GM12878 (cell line): ENCODE data around the gene AMDHD2. TPM values are rescaled to one million over a fixed set of nuclear protein-coding genes. Genes with fewer than 3 reads are reported as not detected.

Source experiments
- ATAC-seq: fragments of 200-7000 bp; cut with Tn5 transposase; 3 replicates; pipeline ENCODE4 v1.9.1; 2020; ENCODE audit warnings: mild to moderate bottlenecking, moderate library complexity
- BruUV-seq: library from RNA; stranded (reverse); fragments of 400-500 nt; replicated peaks from 2 replicates; lab custom pipeline; 2021; lab: Mats Ljungman, UMichigan
- CTCF ChIA-PET: fragments of 300-600 bp; sonication (Branson Sonifier 250); formaldehyde crosslinking; extraction: SDS; loops from one replicate; lab custom pipeline; 2021; ENCODE audit warnings: inconsistent platforms; lab: Yijun Ruan, JAX
- POLR2A ChIA-PET: fragments of 350-600 bp; formaldehyde crosslinking; extraction: SDS; loops from one replicate; lab custom pipeline; 2021; ENCODE audit warnings: inconsistent platforms; lab: Charles Lee
- RAD21 ChIA-PET: fragments of 300-600 bp; sonication (Branson Sonifier 250); formaldehyde crosslinking; loops from one replicate; lab custom pipeline; 2023; ENCODE audit warnings: antibody characterized with exemption; ENCODE audit not compliant: unreplicated experiment; lab: Charles Lee
- SMC1A ChIA-PET: fragments of 300-600 bp; sonication (Branson Sonifier 250); formaldehyde crosslinking; loops from one replicate; lab custom pipeline; 2023; ENCODE audit not compliant: unreplicated experiment, uncharacterized antibody; lab: Charles Lee
- DNase-seq: peaks from one replicate; pipeline ENCODE4 v3.0.0-alpha.2; 2011; ENCODE audit warnings: low read depth, low spot score
- FAIRE-seq: peaks from 3 replicates; lab custom pipeline; 2011; peaks lifted over from hg19 to GRCh38; lab: Jason Lieb, UNC
- H2AFZ ChIP-seq: 2 replicates; pipeline ENCODE4 v1.6.0; 2011; ENCODE audit warnings: low read depth, low read length, control low read depth; ENCODE audit not compliant: control insufficient read depth
- H3K27ac ChIP-seq: 2 replicates; pipeline ENCODE4 v1.5.1; 2011; ENCODE audit warnings: control low read depth; ENCODE audit not compliant: control insufficient read depth, insufficient read depth
- H3K27me3 ChIP-seq, 2 experiments: replicated peaks in 1 of 2; 2 replicates each; pipeline versions ENCODE4 v1.6.0 to v1.6.1; 2011; ENCODE audit warnings: low read length in 1 of 2; ENCODE audit not compliant: control insufficient read depth in 2 of 2, insufficient read depth in 2 of 2
- H3K36me3 ChIP-seq, 2 experiments: 2 replicates each; pipeline ENCODE4 v1.5.1; 2011; ENCODE audit warnings: low read length in 1 of 2; ENCODE audit not compliant: control insufficient read depth in 2 of 2, insufficient read depth in 2 of 2
- H3K4me1 ChIP-seq: 2 replicates; pipeline ENCODE4 v1.6.1; 2011; ENCODE audit warnings: mild to moderate bottlenecking, low read length, moderate library complexity, mixed read lengths; ENCODE audit not compliant: control insufficient read depth, insufficient read depth
- H3K4me2 ChIP-seq: 2 replicates; pipeline ENCODE4 v1.6.0; 2011; ENCODE audit warnings: control low read depth; ENCODE audit not compliant: control insufficient read depth, insufficient read depth
- H3K4me3 ChIP-seq: fragments of 200-600 bp; sonication (generic); 2 replicates; pipeline ENCODE4 v1.5.1; 2016
- H3K79me2 ChIP-seq: 2 replicates; pipeline ENCODE4 v1.6.0; 2011; ENCODE audit warnings: low read length; ENCODE audit not compliant: control insufficient read depth, insufficient read depth
- H3K9ac ChIP-seq: 2 replicates; pipeline ENCODE4 v1.8.0; 2011; ENCODE audit warnings: low read length, control low read depth, mixed read lengths; ENCODE audit not compliant: control insufficient read depth, insufficient read depth
- H3K9me3 ChIP-seq: replicated peaks from 3 replicates; pipeline ENCODE4 v1.5.1; 2011; ENCODE audit warnings: mild to moderate bottlenecking, low read length; ENCODE audit not compliant: control insufficient read depth, insufficient read depth
- H4K20me1 ChIP-seq: 2 replicates; pipeline ENCODE4 v1.6.0; 2011; ENCODE audit not compliant: control insufficient read depth, insufficient read depth
- CTCF ChIP-seq, 3 experiments: IDR thresholded peaks in 2 of 3; conservative IDR thresholded peaks in 1 of 3; 2 replicates each; pipeline ENCODE4 v1.5.1; 2011; ENCODE audit warnings: low read depth in 3 of 3, low read length in 3 of 3, mild to moderate bottlenecking in 3 of 3, control low read depth in 2 of 3, moderate library complexity in 2 of 3, inconsistent platforms in 1 of 3, mixed read lengths in 1 of 3; ENCODE audit not compliant: control insufficient read depth in 2 of 3, insufficient read depth in 1 of 3; ENCODE audit errors: extremely low read depth in 1 of 3
- EGR1 ChIP-seq, 2 experiments: IDR thresholded peaks; 1 replicate in 1 of 2; 2 replicates in 1 of 2; pipeline ENCODE4 v1.6.1; 2011 to 2012; ENCODE audit warnings: low read depth in 2 of 2, low read length in 2 of 2, borderline replicate concordance in 1 of 2, mild to moderate bottlenecking in 1 of 2, moderate library complexity in 1 of 2
- SMARCA5 ChIP-seq: fragments of 450-650 bp; IDR thresholded peaks from 2 replicates; pipeline ENCODE4 v1.6.1; 2017; ENCODE audit warnings: mild to moderate bottlenecking
- ZNF384 ChIP-seq: IDR thresholded peaks from 2 replicates; pipeline ENCODE4 v1.6.1; 2012; ENCODE audit warnings: low read depth, mild to moderate bottlenecking, low read length, improper control_type of control experiment, borderline replicate concordance
- WGBS: methylation state at CpG from one replicate; pipeline ENCODE4 v1.1.6; 2016; ENCODE audit warnings: low lambda C conversion rate; ENCODE audit not compliant: insufficient replicate concordance, insufficient coverage; ENCODE audit errors: missing lambda C conversion rate; 5-methylcytosine and 5-hydroxymethylcytosine counted together
- in situ Hi-C: fragments of 300-500 bp; cut with MboI; formaldehyde crosslinking; loops from 9 replicates; pipeline ENCODE4 v1.14.3; 2018; ENCODE audit warnings: mixed read lengths
- intact Hi-C: fragments of 100-400 bp; cut with micrococcal nuclease; formaldehyde crosslinking; loops from one replicate; pipeline ENCODE4 v1.14.2; 2022; ENCODE audit not compliant: unreplicated experiment
- polyA plus RNA-seq, 11 experiments: library from polyadenylated mRNA; depleted of rRNA in 4 of 11; unstranded in 6 of 11; stranded (reverse) in 5 of 11; fragments of >200 nt; fragmentation: Nextera tagmentation in 4 of 11; fragmentation: Illumina TruSeq in 1 of 11; extraction: Ambion mirVana in 4 of 11; extraction: Trizol in 1 of 11; gene quantifications; 1 replicate in 1 of 11; 2 replicates in 10 of 11; pipeline versions ENCODE4 v1.2.1 to v1.2.3, GENCODE V29; 2011 to 2016; ENCODE audit warnings: inconsistent platforms in 2 of 11, missing spikeins in 2 of 11, low read depth in 1 of 11
- total RNA-seq, 4 experiments: library from RNA; depleted of rRNA in 3 of 4; stranded (reverse); fragments of >200 nt in 3 of 4; fragmentation: Illumina TruSeq in 1 of 4; extraction: Trizol in 1 of 4; gene quantifications; 2 replicates each; pipeline versions ENCODE4 v1.2.1 to v1.2.3, GENCODE V29; 2013 to 2021

AMDHD2 gene
- total and polyA plus RNA-seq, 10 of the 15 experiments (the other 5 are each of a cell fraction or from before 2014, with no cell fraction given) = 0.60 to 41.8 (median 24.3) TPM; not detected in 1

GRCh38 chr16:2512735-2513404 is 7.3 kb upstream of the AMDHD2 start:
- H3K9me3 ChIP-seq = no peaks in the 10 kb centered on the region
- POLR2A ChIA-PET = interaction anchor here (0.9 to 1.7 kb wide), 3 partner anchors 19 to 358 kb away, joined by 3 to 6 read pairs (median 3); partner anchors contain the start of genes CCNF and TRAF7
- CTCF ChIA-PET = interaction anchor here (0.6 to 1.6 kb wide), 3 partner anchors 23 to 372 kb away, joined by 3 to 4 read pairs (median 4); no protein-coding TSS in a partner anchor
- TF ChIP-seq ZNF384 = no peak
- peak; percentile 66 for TF ChIP-seq SMARCA5
- peak in 1 of 2 experiments; percentile 55; a peak in 1 of 3 replicates for TF ChIP-seq EGR1 (IDR thresholded peaks at IDR 0.05; ENCODE audit: borderline replicate concordance in 1 of 2, low read depth in 2 of 2, low read length in 2 of 2)
- TF ChIP-seq CTCF (IDR thresholded peaks at IDR 0.05 in 2 of 3, conservative IDR thresholded peaks at IDR 0.05 in 1 of 3; ENCODE audit: control insufficient read depth in 2 of 3, extremely low read depth in 1 of 3, insufficient read depth in 1 of 3, low read depth in 3 of 3, low read length in 3 of 3) = peak in 2 of 3 experiments; percentile 14 to 25; a peak in 1 of 6 replicates
- no peaks in the 10 kb centered on the region for H3K27me3 ChIP-seq
- H3K79me2 ChIP-seq = peaks cover 39% of the 10 kb centered on the region
- in situ Hi-C loops (no loop called here), intact Hi-C loops (no loop called here)
- H3K27ac ChIP-seq = peak overlapping the region; percentile 84
- ATAC-seq = peak; percentile 3
- H4K20me1 ChIP-seq = peaks cover 6% of the 10 kb centered on the region; the same call in 1 of the 2 replicates
- peak overlapping the region; percentile 29 for H2AFZ ChIP-seq
- RAD21 ChIA-PET = interaction anchor here (1.0 to 1.3 kb wide), 2 partner anchors 43 to 240 kb away, joined by 3 to 4 read pairs; partner anchors contain the start of gene SRRM2
- DNase-seq = no peak
- peak overlapping the region; percentile 52 for H3K4me2 ChIP-seq
- WGBS = 41% methylated on average over 15 of the region's 15 CpGs
- H3K9ac ChIP-seq = 0 out of 2 replicates have a peak overlapping the region, but pooled peaks have one; percentile 36
- no TSS peak for BruUV-seq
- peak overlapping the region; percentile 75 for H3K4me3 ChIP-seq
- SMC1A ChIA-PET = interaction anchor here (0.8 to 1.3 kb wide), 2 partner anchors 11 to 25 kb away, joined by 3 to 5 read pairs; partner anchors contain the start of gene PDPK1
- peaks cover 3 to 6% of the 10 kb centered on the region in 2 experiments; a peak in 3 of 4 replicates for H3K36me3 ChIP-seq
- peaks cover 34% of the 10 kb centered on the region for H3K4me1 ChIP-seq
- no peak for FAIRE-seq
